ENCODE data around the gene GYG1.

DNA sequence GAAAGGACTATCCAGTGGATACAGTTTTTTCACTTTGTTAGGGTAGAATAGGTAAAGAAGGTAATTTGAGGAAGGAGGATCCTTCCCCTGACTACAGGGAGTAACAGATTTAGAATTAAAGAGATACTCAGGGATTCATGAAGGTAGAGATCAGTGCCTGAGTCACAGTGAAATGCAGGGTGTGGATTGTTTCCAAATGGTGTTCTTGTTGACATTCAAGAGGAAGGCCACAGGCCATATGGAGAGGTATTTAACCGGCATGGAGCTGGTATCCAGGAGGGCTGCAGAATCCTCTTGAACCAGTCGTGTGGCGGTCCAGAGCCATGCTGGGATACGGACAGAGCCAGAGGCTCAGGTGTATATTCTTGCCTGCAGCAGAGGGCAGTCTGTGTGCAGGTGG lies 28.2 kb downstream of the GYG1 start:
- TF ChIP-seq POLR2AphosphoS5 (IDR thresholded peaks at IDR 0.05; ENCODE audit: low read depth, low read length), result no peak
- TF ChIP-seq, protein P1, sequence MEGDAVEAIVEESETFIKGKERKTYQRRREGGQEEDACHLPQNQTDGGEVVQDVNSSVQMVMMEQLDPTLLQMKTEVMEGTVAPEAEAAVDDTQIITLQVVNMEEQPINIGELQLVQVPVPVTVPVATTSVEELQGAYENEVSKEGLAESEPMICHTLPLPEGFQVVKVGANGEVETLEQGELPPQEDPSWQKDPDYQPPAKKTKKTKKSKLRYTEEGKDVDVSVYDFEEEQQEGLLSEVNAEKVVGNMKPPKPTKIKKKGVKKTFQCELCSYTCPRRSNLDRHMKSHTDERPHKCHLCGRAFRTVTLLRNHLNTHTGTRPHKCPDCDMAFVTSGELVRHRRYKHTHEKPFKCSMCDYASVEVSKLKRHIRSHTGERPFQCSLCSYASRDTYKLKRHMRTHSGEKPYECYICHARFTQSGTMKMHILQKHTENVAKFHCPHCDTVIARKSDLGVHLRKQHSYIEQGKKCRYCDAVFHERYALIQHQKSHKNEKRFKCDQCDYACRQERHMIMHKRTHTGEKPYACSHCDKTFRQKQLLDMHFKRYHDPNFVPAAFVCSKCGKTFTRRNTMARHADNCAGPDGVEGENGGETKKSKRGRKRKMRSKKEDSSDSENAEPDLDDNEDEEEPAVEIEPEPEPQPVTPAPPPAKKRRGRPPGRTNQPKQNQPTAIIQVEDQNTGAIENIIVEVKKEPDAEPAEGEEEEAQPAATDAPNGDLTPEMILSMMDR (IDR thresholded peaks at IDR 0.05), result no peak
- no peak for TF ChIP-seq SIN3A (IDR thresholded peaks at IDR 0.05; ENCODE audit: borderline replicate concordance, insufficient read depth, low read depth, low read length)
- TF ChIP-seq, protein P2, sequence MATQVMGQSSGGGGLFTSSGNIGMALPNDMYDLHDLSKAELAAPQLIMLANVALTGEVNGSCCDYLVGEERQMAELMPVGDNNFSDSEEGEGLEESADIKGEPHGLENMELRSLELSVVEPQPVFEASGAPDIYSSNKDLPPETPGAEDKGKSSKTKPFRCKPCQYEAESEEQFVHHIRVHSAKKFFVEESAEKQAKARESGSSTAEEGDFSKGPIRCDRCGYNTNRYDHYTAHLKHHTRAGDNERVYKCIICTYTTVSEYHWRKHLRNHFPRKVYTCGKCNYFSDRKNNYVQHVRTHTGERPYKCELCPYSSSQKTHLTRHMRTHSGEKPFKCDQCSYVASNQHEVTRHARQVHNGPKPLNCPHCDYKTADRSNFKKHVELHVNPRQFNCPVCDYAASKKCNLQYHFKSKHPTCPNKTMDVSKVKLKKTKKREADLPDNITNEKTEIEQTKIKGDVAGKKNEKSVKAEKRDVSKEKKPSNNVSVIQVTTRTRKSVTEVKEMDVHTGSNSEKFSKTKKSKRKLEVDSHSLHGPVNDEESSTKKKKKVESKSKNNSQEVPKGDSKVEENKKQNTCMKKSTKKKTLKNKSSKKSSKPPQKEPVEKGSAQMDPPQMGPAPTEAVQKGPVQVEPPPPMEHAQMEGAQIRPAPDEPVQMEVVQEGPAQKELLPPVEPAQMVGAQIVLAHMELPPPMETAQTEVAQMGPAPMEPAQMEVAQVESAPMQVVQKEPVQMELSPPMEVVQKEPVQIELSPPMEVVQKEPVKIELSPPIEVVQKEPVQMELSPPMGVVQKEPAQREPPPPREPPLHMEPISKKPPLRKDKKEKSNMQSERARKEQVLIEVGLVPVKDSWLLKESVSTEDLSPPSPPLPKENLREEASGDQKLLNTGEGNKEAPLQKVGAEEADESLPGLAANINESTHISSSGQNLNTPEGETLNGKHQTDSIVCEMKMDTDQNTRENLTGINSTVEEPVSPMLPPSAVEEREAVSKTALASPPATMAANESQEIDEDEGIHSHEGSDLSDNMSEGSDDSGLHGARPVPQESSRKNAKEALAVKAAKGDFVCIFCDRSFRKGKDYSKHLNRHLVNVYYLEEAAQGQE (IDR thresholded peaks at IDR 0.05; ENCODE audit: insufficient read depth in 1 of 2, low read depth in 2 of 2, low read length in 1 of 2), result no peak
- no peak for TF ChIP-seq TCF7L2 (IDR thresholded peaks at IDR 0.05; ENCODE audit: low read depth, low read length)

All from Panc1 (cell line).